ENCODE data around the gene ST8SIA1.
"Not testable (repeated sequence)": the region's sequence is repeated elsewhere in the genome, so short reads cannot be mapped to it uniquely, and the experiment has no call there.

ST8SIA1 gene

GRCh38 chr12:22146686-22147085 is 187.8 kb downstream of the ST8SIA1 start:
- not testable (repeated sequence) for H3K27ac Mint-ChIP-seq, H3K4me1 Mint-ChIP-seq, H3K27me3 Mint-ChIP-seq, H3K4me3 Mint-ChIP-seq, H3K36me3 Mint-ChIP-seq
- ATAC-seq, result peak; percentile 59
- peaks cover 11% of the 10 kb centered on the region for H3K9me3 Mint-ChIP-seq
